Fibroblast of lung (primary cell): ENCODE data around the gene STARD10. TPM values are rescaled to one million over a fixed set of nuclear protein-coding genes. Genes with fewer than 3 reads are reported as not detected.
"Not testable (repeated sequence)": the region's sequence is repeated elsewhere in the genome, so short reads cannot be mapped to it uniquely, and the experiment has no call there.

Source experiments
- DNase-seq, 2 donors: peaks; one replicate each; pipeline versions ENCODE4 v3.0.0 to v3.0.0-alpha.2; 2010; ENCODE audit warnings: low read depth in 2 of 2
- H2AFZ ChIP-seq: 2 replicates; pipeline ENCODE4 v1.5.1; 2012; ENCODE audit warnings: low read length, control low read depth, inconsistent platforms
- H3K27ac ChIP-seq: 2 replicates; pipeline ENCODE4 v1.5.1; 2011; ENCODE audit warnings: low read length, control low read depth; ENCODE audit not compliant: insufficient read depth
- H3K27me3 ChIP-seq: 2 replicates; pipeline ENCODE4 v1.5.1; 2011; ENCODE audit warnings: mild to moderate bottlenecking, low read length; ENCODE audit not compliant: control insufficient read depth, insufficient read depth
- H3K36me3 ChIP-seq: 2 replicates; pipeline ENCODE4 v1.5.1; 2011; ENCODE audit warnings: low read length; ENCODE audit not compliant: control insufficient read depth, insufficient read depth
- H3K4me1 ChIP-seq: 2 replicates; pipeline ENCODE4 v1.5.1; 2011; ENCODE audit warnings: low read length; ENCODE audit not compliant: control insufficient read depth, insufficient read depth; ENCODE audit errors: extremely low read depth
- H3K4me2 ChIP-seq: 2 replicates; pipeline ENCODE4 v1.5.1; 2011; ENCODE audit warnings: low read length, control low read depth; ENCODE audit not compliant: insufficient read depth; ENCODE audit errors: extremely low read depth
- H3K4me3 ChIP-seq, 4 experiments: fragments of 200-600 bp in 1 of 4; sonication (generic) in 1 of 4; replicated peaks in 1 of 4; 2 replicates each; pipeline ENCODE4 v1.5.1; 2011 to 2016; ENCODE audit warnings: low read length in 4 of 4, low read depth in 3 of 4, mild to moderate bottlenecking in 3 of 4, control low read depth in 2 of 4, inconsistent platforms in 1 of 4, mixed read lengths in 1 of 4; ENCODE audit not compliant: insufficient read depth in 1 of 4; ENCODE audit errors: control extremely low read depth in 1 of 4
- H3K79me2 ChIP-seq: 2 replicates; pipeline ENCODE4 v1.5.1; 2012; ENCODE audit warnings: mild to moderate bottlenecking, low read length, inconsistent platforms; ENCODE audit not compliant: control insufficient read depth, insufficient read depth
- H3K9ac ChIP-seq: 2 replicates; pipeline ENCODE4 v1.5.1; 2011; ENCODE audit warnings: mild to moderate bottlenecking, low read length, control low read depth; ENCODE audit not compliant: insufficient read depth
- H3K9me3 ChIP-seq: 2 replicates; pipeline ENCODE4 v1.5.1; 2012; ENCODE audit warnings: low read depth, low read length; ENCODE audit not compliant: control insufficient read depth, insufficient read depth
- H4K20me1 ChIP-seq: 2 replicates; pipeline ENCODE4 v1.5.1; 2011; ENCODE audit warnings: low read length; ENCODE audit not compliant: control insufficient read depth, insufficient read depth; ENCODE audit errors: extremely low read depth
- CTCF ChIP-seq, 2 donors: IDR thresholded peaks in 1 of 2; conservative IDR thresholded peaks in 1 of 2; 1 replicate in 1 of 2; 2 replicates in 1 of 2; pipeline ENCODE4 v1.5.1; 2011 to 2012; ENCODE audit warnings: low read length in 2 of 2, control low read depth in 1 of 2, inconsistent platforms in 1 of 2, low read depth in 1 of 2, mild to moderate bottlenecking in 1 of 2
- EZH2 ChIP-seq: IDR thresholded peaks from 2 replicates; pipeline ENCODE4 v1.5.1; 2012; ENCODE audit warnings: low read length, control low read depth, mild to moderate bottlenecking; ENCODE audit errors: missing control alignments
- polyA plus RNA-seq, 2 donors: library from polyadenylated mRNA; depleted of rRNA in 1 of 2; stranded (reverse) in 1 of 2; unstranded in 1 of 2; fragments of >200 nt; gene quantifications; 2 replicates each; pipeline ENCODE4 v1.2.1, GENCODE V29; 2011 to 2012; ENCODE audit warnings: missing spikeins in 1 of 2
- total RNA-seq: library from RNA; depleted of rRNA; stranded (reverse); fragments of >200 nt; gene quantifications from 2 replicates; pipeline ENCODE4 v1.2.1, GENCODE V29; 2014

STARD10 gene
- total and polyA plus RNA-seq, 2 donors (not counting 1 experiment from before 2014, with no cell fraction given) = 20.7 to 32.0 TPM

GRCh38 chr11:72798361-72798760 is 4.5 kb upstream of the STARD10 start:
- no peak for DNase-seq
- TF ChIP-seq EZH2 = no peak
- no peak for TF ChIP-seq CTCF (conservative IDR thresholded peaks at IDR 0.05 in 1 of 2, IDR thresholded peaks at IDR 0.05 in 1 of 2; ENCODE audit: low read depth in 1 of 2, low read length in 2 of 2)

GRCh38 chr11:72793076-72793424 is 797 bp downstream of the STARD10 start:
- Histone ChIP-seq H3K9me3 (no peaks in the 10 kb centered on the region), H3K27me3 (no peaks in the 10 kb centered on the region), H3K36me3 (no peaks in the 10 kb centered on the region), H3K9ac (no peak overlapping the region), H3K79me2 (no peaks in the 10 kb centered on the region), H3K4me2 (peak overlapping the region; percentile 71), H2AFZ (peak overlapping the region; percentile 85), H3K4me3 (peak overlapping the region in 2 of 4 experiments; percentile 10 to 77), H3K4me1 (peaks cover 16% of the 10 kb centered on the region), H3K27ac (peak overlapping the region; percentile 65), H4K20me1 (no peaks in the 10 kb centered on the region)
- TF ChIP-seq EZH2 (no peak), CTCF (conservative IDR thresholded peaks at IDR 0.05 in 1 of 2, IDR thresholded peaks at IDR 0.05 in 1 of 2; ENCODE audit: low read depth in 1 of 2, low read length in 2 of 2) (no peak)
- no peak for DNase-seq

More at GRCh38 chr11:72798361-72798760, 4.5 kb upstream of the STARD10 start:
- Histone ChIP-seq H3K27ac (no peak overlapping the region), H3K9ac (no peak overlapping the region), H3K27me3 (no peaks in the 10 kb centered on the region), H3K4me2 (no peak overlapping the region), H3K4me3 (no peak overlapping the region), H3K79me2 (no peaks in the 10 kb centered on the region), H2AFZ (no peak overlapping the region), H3K36me3 (no peaks in the 10 kb centered on the region), H4K20me1 (no peaks in the 10 kb centered on the region), H3K4me1 (peaks cover 7% of the 10 kb centered on the region), H3K9me3 (no peaks in the 10 kb centered on the region)

GRCh38 chr11:72792437-72793021 is 1.3 kb downstream of the STARD10 start:
- no peak overlapping the region for H2AFZ ChIP-seq
- H3K4me1 ChIP-seq = peaks cover 16% of the 10 kb centered on the region

GRCh38 chr11:72791228-72791627 is 2.6 kb downstream of the STARD10 start:
- not testable (repeated sequence) for DNase-seq, H4K20me1 ChIP-seq, H3K4me3 ChIP-seq, H3K79me2 ChIP-seq, H3K4me2 ChIP-seq, H3K9me3 ChIP-seq, H3K36me3 ChIP-seq, H2AFZ ChIP-seq, H3K27me3 ChIP-seq, H3K27ac ChIP-seq, H3K9ac ChIP-seq
- H3K4me1 ChIP-seq = peaks cover 16% of the 10 kb centered on the region

More at GRCh38 chr11:72792437-72793021, 1.3 kb downstream of the STARD10 start:
- no peak for TF ChIP-seq EZH2
- TF ChIP-seq CTCF (conservative IDR thresholded peaks at IDR 0.05 in 1 of 2, IDR thresholded peaks at IDR 0.05 in 1 of 2; ENCODE audit: low read depth in 1 of 2, low read length in 2 of 2) = no peak
- H3K9me3 ChIP-seq = no peaks in the 10 kb centered on the region
- no peak overlapping the region for H3K4me3 ChIP-seq
- H4K20me1 ChIP-seq = no peaks in the 10 kb centered on the region
- no peak overlapping the region for H3K9ac ChIP-seq
- no peak overlapping the region for H3K4me2 ChIP-seq
- H3K27ac ChIP-seq = no peak overlapping the region
- H3K27me3 ChIP-seq = no peaks in the 10 kb centered on the region
- no peaks in the 10 kb centered on the region for H3K36me3 ChIP-seq
- H3K79me2 ChIP-seq = no peaks in the 10 kb centered on the region
- no peak for DNase-seq
